Neural progenitor cell (in vitro differentiated cells): ENCODE measurements around the gene GMDS. TPM values are rescaled to one million over a fixed set of nuclear protein-coding genes. Genes with fewer than 3 reads are reported as not detected.

Source experiments
- DNase-seq: peaks from one replicate; pipeline ENCODE4 v3.0.0-alpha.2; 2016; ENCODE audit warnings: low spot score
- H2AFZ ChIP-seq: fragments of 200-600 bp; sonication (generic); replicated peaks from 2 replicates; pipeline ENCODE4 v1.6.1; 2016; ENCODE audit warnings: antibody characterized with exemption
- H3F3A ChIP-seq: fragments of 200-600 bp; sonication (generic); 2 replicates; pipeline ENCODE4 v1.6.1; 2016; ENCODE audit warnings: antibody characterized with exemption, low read depth
- H3K27ac ChIP-seq: fragments of 200-600 bp; sonication (generic); 2 replicates; pipeline ENCODE4 v1.5.1; 2016; ENCODE audit warnings: mild to moderate bottlenecking
- H3K27me3 ChIP-seq: fragments of 200-600 bp; sonication (generic); 2 replicates; pipeline ENCODE4 v1.6.1; 2016; ENCODE audit warnings: mild to moderate bottlenecking, moderate library complexity
- H3K36me3 ChIP-seq: fragments of 200-600 bp; sonication (generic); 2 replicates; pipeline ENCODE4 v1.5.1; 2016
- H3K4me1 ChIP-seq: fragments of 200-600 bp; sonication (generic); 2 replicates; pipeline ENCODE4 v1.6.1; 2016; ENCODE audit warnings: mixed run types
- H3K4me2 ChIP-seq: fragments of 200-600 bp; sonication (generic); 2 replicates; pipeline ENCODE4 v1.6.1; 2016
- H3K4me3 ChIP-seq: fragments of 200-600 bp; sonication (generic); 2 replicates; pipeline ENCODE4 v1.5.1; 2016
- H3K79me2 ChIP-seq: fragments of 200-600 bp; sonication (generic); 2 replicates; pipeline ENCODE4 v1.6.1; 2016; ENCODE audit warnings: low read depth
- H3K9ac ChIP-seq: fragments of 200-600 bp; sonication (generic); 2 replicates; pipeline ENCODE4 v1.6.1; 2016
- H3K9me3 ChIP-seq: fragments of 200-600 bp; sonication (generic); 2 replicates; pipeline ENCODE4 v1.5.1; 2016; ENCODE audit warnings: low read depth
- H4K20me1 ChIP-seq: fragments of 200-600 bp; sonication (generic); 2 replicates; pipeline ENCODE4 v1.6.1; 2016; ENCODE audit warnings: low read depth
- H3K27ac Mint-ChIP-seq: 3 replicates; pipeline ENCODE4 v1.8.0; 2021; ENCODE audit warnings: mixed read lengths
- H3K27me3 Mint-ChIP-seq: 2 replicates; pipeline ENCODE4 v1.8.0; 2022; ENCODE audit warnings: low read depth, mild to moderate bottlenecking, inconsistent platforms, moderate library complexity, mixed read lengths; ENCODE audit not compliant: insufficient read depth
- H3K36me3 Mint-ChIP-seq: 3 replicates; pipeline ENCODE4 v1.8.0; 2021; ENCODE audit warnings: mixed read lengths
- H3K4me1 Mint-ChIP-seq: 3 replicates; pipeline ENCODE4 v1.8.0; 2021; ENCODE audit warnings: mixed read lengths
- H3K4me3 Mint-ChIP-seq: 3 replicates; pipeline ENCODE4 v1.8.0; 2021; ENCODE audit warnings: mild to moderate bottlenecking, moderate library complexity, mixed read lengths
- H3K9me3 Mint-ChIP-seq: 3 replicates; pipeline ENCODE4 v1.8.0; 2020; ENCODE audit warnings: mixed read lengths
- EZH2 ChIP-seq: fragments of 200-600 bp; sonication (generic); IDR thresholded peaks from 2 replicates; pipeline ENCODE4 v1.6.1; 2017; ENCODE audit warnings: antibody characterized with exemption, mild to moderate bottlenecking, moderate library complexity
- EZH2phosphoT487 ChIP-seq: fragments of 200-600 bp; sonication (generic); IDR thresholded peaks from 2 replicates; pipeline ENCODE4 v1.6.1; 2017; ENCODE audit warnings: antibody characterized with exemption
- total RNA-seq: library from RNA; depleted of rRNA; stranded (reverse); fragments of >200 nt; gene quantifications from 2 replicates; pipeline ENCODE4 v1.2.3, GENCODE V29; 2015; ENCODE audit warnings: low replicate concordance
- TF ChIP-seq, protein P1 (sequence below): fragments of 200-600 bp; sonication (generic); IDR thresholded peaks from 2 replicates; pipeline ENCODE4 v1.5.1; 2017; ENCODE audit warnings: antibody characterized with exemption, mild to moderate bottlenecking

Gene GMDS
- total RNA-seq, 1 donor from 2014 or later, result 22.6 TPM

DNA sequence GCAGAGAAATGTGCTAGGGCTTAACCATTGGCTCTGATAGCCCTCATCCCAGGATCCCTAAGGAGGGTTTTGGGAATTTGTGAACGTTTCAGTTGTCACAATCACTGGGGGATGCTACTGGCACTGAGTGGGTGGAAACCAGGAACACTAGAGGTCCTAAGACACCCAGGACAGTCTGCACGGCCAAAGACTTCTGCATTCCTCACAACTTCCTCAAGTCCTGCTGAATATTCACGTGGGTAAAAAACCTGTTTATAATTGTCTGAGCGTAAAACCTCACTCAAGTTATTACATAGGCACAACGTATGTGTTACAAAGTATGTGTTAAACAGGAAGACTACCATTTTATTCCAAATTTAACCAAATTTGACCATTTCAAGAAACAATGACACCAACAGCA, 52.4 kb downstream of the GMDS start:
- Mint-ChIP-seq H3K9me3 (no peaks in the 10 kb centered on the region), H3K27me3 (no peaks in the 10 kb centered on the region), H3K4me1 (peaks cover 2% of the 10 kb centered on the region), H3K27ac (no peak overlapping the region), H3K4me3 (no peak overlapping the region), H3K36me3 (no peaks in the 10 kb centered on the region)
- Histone ChIP-seq H4K20me1 (no peaks in the 10 kb centered on the region), H3K27ac (no peak overlapping the region), H3K4me2 (no peak overlapping the region), H3K4me3 (no peak overlapping the region), H3K27me3 (no peaks in the 10 kb centered on the region), H3K9ac (no peak overlapping the region), H3F3A (no peaks in the 10 kb centered on the region), H3K79me2 (no peaks in the 10 kb centered on the region), H3K9me3 (no peaks in the 10 kb centered on the region), H3K36me3 (no peaks in the 10 kb centered on the region), H2AFZ (no peak overlapping the region), H3K4me1 (no peaks in the 10 kb centered on the region)
- DNase-seq, result no peak
- TF ChIP-seq EZH2 (no peak), EZH2phosphoT487 (no peak)

DNA sequence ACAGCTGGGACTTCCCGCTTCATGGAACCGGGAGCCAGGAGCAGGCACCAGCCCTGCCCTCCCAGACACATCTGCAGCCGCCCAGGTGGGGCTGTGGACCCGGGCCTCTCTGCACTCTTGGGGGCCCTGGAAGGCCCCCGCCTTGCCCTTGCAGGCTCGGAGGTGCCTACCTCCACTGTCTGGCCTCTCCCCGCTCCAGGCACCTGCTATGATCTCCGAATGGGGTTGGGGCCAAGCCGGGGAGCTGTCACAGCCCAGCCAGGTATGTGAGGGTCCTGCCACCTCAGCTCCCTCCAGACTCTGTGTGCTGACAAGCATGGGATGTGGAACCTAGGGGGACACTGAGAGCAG, 54.0 kb downstream of the GMDS start:
- H3K4me1 Mint-ChIP-seq, result peaks cover 2% of the 10 kb centered on the region
- H3K27me3 ChIP-seq, result no peaks in the 10 kb centered on the region
- H3K4me1 ChIP-seq, result no peaks in the 10 kb centered on the region
- H2AFZ ChIP-seq, result no peak overlapping the region
- TF ChIP-seq, protein P1, sequence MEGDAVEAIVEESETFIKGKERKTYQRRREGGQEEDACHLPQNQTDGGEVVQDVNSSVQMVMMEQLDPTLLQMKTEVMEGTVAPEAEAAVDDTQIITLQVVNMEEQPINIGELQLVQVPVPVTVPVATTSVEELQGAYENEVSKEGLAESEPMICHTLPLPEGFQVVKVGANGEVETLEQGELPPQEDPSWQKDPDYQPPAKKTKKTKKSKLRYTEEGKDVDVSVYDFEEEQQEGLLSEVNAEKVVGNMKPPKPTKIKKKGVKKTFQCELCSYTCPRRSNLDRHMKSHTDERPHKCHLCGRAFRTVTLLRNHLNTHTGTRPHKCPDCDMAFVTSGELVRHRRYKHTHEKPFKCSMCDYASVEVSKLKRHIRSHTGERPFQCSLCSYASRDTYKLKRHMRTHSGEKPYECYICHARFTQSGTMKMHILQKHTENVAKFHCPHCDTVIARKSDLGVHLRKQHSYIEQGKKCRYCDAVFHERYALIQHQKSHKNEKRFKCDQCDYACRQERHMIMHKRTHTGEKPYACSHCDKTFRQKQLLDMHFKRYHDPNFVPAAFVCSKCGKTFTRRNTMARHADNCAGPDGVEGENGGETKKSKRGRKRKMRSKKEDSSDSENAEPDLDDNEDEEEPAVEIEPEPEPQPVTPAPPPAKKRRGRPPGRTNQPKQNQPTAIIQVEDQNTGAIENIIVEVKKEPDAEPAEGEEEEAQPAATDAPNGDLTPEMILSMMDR, result no peak
- TF ChIP-seq EZH2phosphoT487 (no peak), EZH2 (no peak)
- H3K36me3 Mint-ChIP-seq, result no peaks in the 10 kb centered on the region
- H3K36me3 ChIP-seq, result no peaks in the 10 kb centered on the region
- no peaks in the 10 kb centered on the region for H3K79me2 ChIP-seq
- H3K4me3 Mint-ChIP-seq, result no peak overlapping the region
- H3F3A ChIP-seq, result no peaks in the 10 kb centered on the region
- H4K20me1 ChIP-seq, result no peaks in the 10 kb centered on the region
- H3K4me2 ChIP-seq, result no peak overlapping the region
- DNase-seq, result no peak
- no peak overlapping the region for H3K4me3 ChIP-seq
- no peak overlapping the region for H3K27ac ChIP-seq
- H3K9me3 ChIP-seq, result no peaks in the 10 kb centered on the region
- H3K27ac Mint-ChIP-seq, result no peak overlapping the region
- no peaks in the 10 kb centered on the region for H3K9me3 Mint-ChIP-seq
- no peaks in the 10 kb centered on the region for H3K27me3 Mint-ChIP-seq
- H3K9ac ChIP-seq, result no peak overlapping the region

DNA sequence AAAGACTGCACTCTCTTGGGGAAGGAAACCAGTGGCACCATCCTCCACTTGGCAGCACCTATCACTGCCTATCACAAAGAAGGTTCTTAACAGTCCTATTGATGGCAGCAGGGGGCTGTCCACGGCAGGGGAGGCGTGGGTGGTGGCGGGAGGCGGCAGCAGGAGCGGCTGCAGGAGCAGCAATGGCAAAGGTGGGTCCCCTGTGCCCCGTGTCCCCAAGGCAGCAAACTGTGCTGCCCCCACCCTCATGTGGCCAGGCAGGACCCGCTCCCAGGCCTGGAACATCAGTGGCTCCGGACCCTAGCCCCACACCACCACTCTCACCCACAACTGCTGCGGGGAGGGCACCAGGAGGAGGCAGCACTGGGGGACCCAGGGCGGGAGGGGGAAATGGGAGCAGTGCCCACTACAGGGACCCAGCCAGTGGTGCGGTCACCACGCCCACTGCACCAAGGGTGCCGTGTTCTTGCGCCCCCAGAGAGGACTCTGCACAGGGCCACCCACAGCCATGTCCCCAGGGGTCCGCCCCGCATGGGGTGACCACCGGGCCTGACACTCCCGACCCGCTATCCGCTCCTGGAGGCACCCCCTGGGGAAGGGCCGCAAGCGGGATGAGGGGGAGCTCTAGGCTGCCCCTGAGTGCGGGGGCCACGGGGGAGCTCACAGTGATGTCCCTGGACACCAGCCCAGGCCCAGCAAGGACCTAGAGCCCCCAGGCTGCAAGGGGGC, 54.6 kb downstream of the GMDS start:
- no peaks in the 10 kb centered on the region for H3K36me3 Mint-ChIP-seq
- no peak overlapping the region for H3K27ac ChIP-seq
- H3K4me2 ChIP-seq, result no peak overlapping the region
- no peak for TF ChIP-seq EZH2phosphoT487
- TF ChIP-seq, protein P1, result no peak
- no peak for TF ChIP-seq EZH2
- no peak overlapping the region for H3K27ac Mint-ChIP-seq
- no peaks in the 10 kb centered on the region for H3K9me3 ChIP-seq
- no peak overlapping the region for H3K4me3 Mint-ChIP-seq
- no peaks in the 10 kb centered on the region for H3K79me2 ChIP-seq
- no peak for DNase-seq
- H3F3A ChIP-seq, result no peaks in the 10 kb centered on the region
- H3K4me3 ChIP-seq, result no peak overlapping the region
- H3K4me1 ChIP-seq, result no peaks in the 10 kb centered on the region
- no peaks in the 10 kb centered on the region for H3K9me3 Mint-ChIP-seq
- H4K20me1 ChIP-seq, result no peaks in the 10 kb centered on the region
- no peak overlapping the region for H2AFZ ChIP-seq
- H3K27me3 ChIP-seq, result no peaks in the 10 kb centered on the region
- H3K9ac ChIP-seq, result no peak overlapping the region
- peaks cover 2% of the 10 kb centered on the region for H3K4me1 Mint-ChIP-seq
- H3K27me3 Mint-ChIP-seq, result no peaks in the 10 kb centered on the region
- H3K36me3 ChIP-seq, result no peaks in the 10 kb centered on the region

DNA sequence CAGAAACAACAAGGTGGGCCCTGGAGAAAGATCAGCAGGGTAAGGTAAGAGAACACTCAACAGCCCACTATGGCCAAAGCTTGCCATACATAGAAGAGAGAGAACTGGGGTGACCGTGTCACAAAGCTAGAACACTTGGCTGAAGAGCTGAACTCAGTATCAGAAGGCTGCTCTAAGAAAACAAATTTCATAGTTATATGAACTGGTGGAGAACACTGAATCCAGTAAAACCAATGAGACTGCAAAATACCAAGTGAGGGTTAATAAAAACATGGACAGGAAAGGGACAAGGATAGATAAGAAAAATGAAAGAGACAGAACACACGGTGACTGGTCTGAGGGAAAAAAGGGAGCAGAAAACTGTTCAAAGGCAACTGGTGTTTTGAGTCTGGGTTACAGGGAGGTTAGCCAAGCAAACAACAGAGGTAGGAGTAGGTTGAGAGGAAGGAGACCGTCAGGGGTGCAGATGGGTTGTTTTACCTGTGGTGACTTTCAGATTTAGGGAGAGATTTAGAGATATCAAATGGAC, 56.5 kb downstream of the GMDS start:
- Histone ChIP-seq H3K9me3 (no peaks in the 10 kb centered on the region), H3K36me3 (no peaks in the 10 kb centered on the region), H3K9ac (no peak overlapping the region), H2AFZ (no peak overlapping the region), H3F3A (no peaks in the 10 kb centered on the region), H3K27me3 (no peaks in the 10 kb centered on the region), H3K79me2 (no peaks in the 10 kb centered on the region), H4K20me1 (no peaks in the 10 kb centered on the region), H3K4me3 (no peak overlapping the region), H3K4me1 (no peaks in the 10 kb centered on the region), H3K4me2 (no peak overlapping the region), H3K27ac (no peak overlapping the region)
- no peak overlapping the region for H3K4me3 Mint-ChIP-seq
- H3K36me3 Mint-ChIP-seq, result no peaks in the 10 kb centered on the region
- no peaks in the 10 kb centered on the region for H3K27me3 Mint-ChIP-seq
- H3K27ac Mint-ChIP-seq, result no peak overlapping the region
- DNase-seq, result no peak
- H3K4me1 Mint-ChIP-seq, result peaks cover under 1% of the 10 kb centered on the region
- no peaks in the 10 kb centered on the region for H3K9me3 Mint-ChIP-seq
- TF ChIP-seq EZH2phosphoT487 (no peak), EZH2 (no peak)
- TF ChIP-seq, protein P1, result no peak
